GM23248 (cell line): Measurements from ENCODE around the gene OR10A4.

Source experiments
- EZH2 ChIP-seq: fragments of 200-600 bp; sonication (generic); IDR thresholded peaks from 2 replicates; pipeline ENCODE4 v1.6.1; 2018; ENCODE audit warnings: antibody characterized with exemption, mild to moderate bottlenecking; ENCODE audit not compliant: insufficient read depth, poor library complexity, severe bottlenecking
- EZH2phosphoT487 ChIP-seq: fragments of 200-600 bp; sonication (generic); IDR thresholded peaks from 2 replicates; pipeline ENCODE4 v1.6.1; 2018; ENCODE audit warnings: antibody characterized with exemption, moderate library complexity, mild to moderate bottlenecking, low read depth; ENCODE audit not compliant: insufficient read depth

- no peak for TF ChIP-seq EZH2
- TF ChIP-seq EZH2phosphoT487, result no peak
Measured at GRCh38 chr11:6920702-6921101, 44.3 kb downstream of the OR10A4 start, which contains the start of gene OR2D3.
